IMR-90 (cell line): Measurements from ENCODE around the gene RMDN3. TPM values are rescaled to one million over a fixed set of nuclear protein-coding genes. Genes with fewer than 3 reads are reported as not detected.

ENCODE experiments used
- ATAC-seq: fragments of 200-7000 bp; cut with Tn5 transposase; 2 replicates; pipeline ENCODE4 v1.9.1; 2020; ENCODE audit warnings: low read depth, mild to moderate bottlenecking, moderate library complexity
- BruUV-seq: library from RNA; stranded (reverse); fragments of 400-500 nt; replicated peaks from 2 replicates; lab custom pipeline; 2021; lab: Mats Ljungman, UMichigan
- CTCF ChIA-PET: fragments of 300-600 bp; formaldehyde crosslinking; extraction: SDS; loops from one replicate; lab custom pipeline; 2021; ENCODE audit warnings: antibody characterized with exemption; lab: Yijun Ruan, JAX
- POLR2A ChIA-PET: fragments of 300-600 bp; sonication (Branson Sonifier 250); formaldehyde crosslinking; loops from one replicate; lab custom pipeline; 2022; ENCODE audit warnings: antibody characterized with exemption; ENCODE audit not compliant: unreplicated experiment; lab: Charles Lee
- DNase-seq: peaks from one replicate; pipeline ENCODE4 v3.0.0; 2013
- H2AFZ ChIP-seq: replicated peaks from 2 replicates; pipeline ENCODE3; 2013; ENCODE audit warnings: low read length, mild to moderate bottlenecking; ENCODE audit not compliant: poor library complexity
- H2AK5ac ChIP-seq: 2 replicates; pipeline ENCODE4 v1.6.1; 2013; ENCODE audit warnings: low read depth, low read length, inconsistent platforms
- H2AK9ac ChIP-seq: replicated peaks from 2 replicates; pipeline ENCODE3; 2013; ENCODE audit warnings: mild to moderate bottlenecking, low read depth, low read length, moderate library complexity; ENCODE audit not compliant: poor library complexity
- H2BK120ac ChIP-seq: 2 replicates; pipeline ENCODE4 v1.6.1; 2013; ENCODE audit warnings: low read depth, low read length, inconsistent platforms
- H2BK15ac ChIP-seq: 3 replicates; pipeline ENCODE4 v1.6.1; 2013; ENCODE audit warnings: low read depth, low read length, inconsistent platforms
- H2BK20ac ChIP-seq: 2 replicates; pipeline ENCODE4 v1.6.1; 2013; ENCODE audit warnings: low read depth, mild to moderate bottlenecking, inconsistent platforms, low read length, moderate library complexity
- H2BK5ac ChIP-seq: 2 replicates; pipeline ENCODE4 v1.6.1; 2013; ENCODE audit warnings: mild to moderate bottlenecking, low read depth, low read length, inconsistent platforms; ENCODE audit not compliant: poor library complexity, severe bottlenecking
- H3K14ac ChIP-seq: replicated peaks from 2 replicates; pipeline ENCODE4 v1.6.1; 2013; ENCODE audit warnings: low read depth, low read length, inconsistent platforms
- H3K18ac ChIP-seq: 2 replicates; pipeline ENCODE4 v1.6.1; 2013; ENCODE audit warnings: low read depth, low read length, control low read depth
- H3K23ac ChIP-seq: 2 replicates; pipeline ENCODE4 v1.6.1; 2013; ENCODE audit warnings: low read depth, low read length, inconsistent platforms
- H3K27ac ChIP-seq: 2 replicates; pipeline ENCODE4 v1.5.1; 2013; ENCODE audit warnings: mild to moderate bottlenecking, control low read depth, low read length; ENCODE audit not compliant: insufficient read depth
- H3K27me3 ChIP-seq: 2 replicates; pipeline ENCODE4 v1.6.1; 2013; ENCODE audit warnings: low read length; ENCODE audit not compliant: control insufficient read depth, insufficient read depth
- H3K36me3 ChIP-seq: 2 replicates; pipeline ENCODE4 v1.6.1; 2013; ENCODE audit warnings: low read length, mixed read lengths; ENCODE audit not compliant: control insufficient read depth, insufficient read depth
- H3K4ac ChIP-seq: 2 replicates; pipeline ENCODE4 v1.6.1; 2013; ENCODE audit warnings: low read depth, low read length, inconsistent platforms
- H3K4me1 ChIP-seq: 2 replicates; pipeline ENCODE4 v1.6.1; 2013; ENCODE audit warnings: low read length, mixed read lengths; ENCODE audit not compliant: control insufficient read depth, insufficient read depth
- H3K4me2 ChIP-seq: 2 replicates; pipeline ENCODE4 v1.6.1; 2013; ENCODE audit warnings: low read depth, mild to moderate bottlenecking, control low read depth, low read length, moderate library complexity
- H3K4me3 ChIP-seq: 2 replicates; pipeline ENCODE4 v1.5.1; 2013; ENCODE audit warnings: low read depth, mild to moderate bottlenecking, control low read depth, low read length, moderate library complexity; ENCODE audit not compliant: insufficient read depth
- H3K56ac ChIP-seq: 2 replicates; pipeline ENCODE4 v1.6.1; 2013; ENCODE audit warnings: low read length, inconsistent platforms; ENCODE audit not compliant: insufficient read depth; ENCODE audit errors: extremely low read depth
- H3K79me1 ChIP-seq, 2 experiments: 2 replicates each; pipeline ENCODE4 v1.6.1; 2013; ENCODE audit warnings: low read length in 2 of 2, inconsistent platforms in 1 of 2, low read depth in 1 of 2
- H3K9ac ChIP-seq: 2 replicates; pipeline ENCODE4 v1.6.1; 2013; ENCODE audit warnings: low read depth, low read length, control low read depth
- H3K9me1 ChIP-seq: 2 replicates; pipeline ENCODE4 v1.6.1; 2013; ENCODE audit warnings: low read length, inconsistent platforms; ENCODE audit not compliant: insufficient read depth
- H3K9me3 ChIP-seq: 2 replicates; pipeline ENCODE4 v1.6.1; 2013; ENCODE audit warnings: low read length; ENCODE audit not compliant: control insufficient read depth, insufficient read depth
- H4K20me1 ChIP-seq: 2 replicates; pipeline ENCODE4 v1.6.1; 2013; ENCODE audit warnings: low read length, inconsistent platforms; ENCODE audit not compliant: insufficient read depth
- H4K5ac ChIP-seq: 2 replicates; pipeline ENCODE4 v1.6.1; 2013; ENCODE audit warnings: mild to moderate bottlenecking, low read depth, low read length, control low read depth
- H4K8ac ChIP-seq, 2 experiments: 2 replicates each; pipeline ENCODE4 v1.6.1; 2013; ENCODE audit warnings: low read depth in 2 of 2, low read length in 2 of 2, control low read depth in 1 of 2, inconsistent platforms in 1 of 2
- H4K91ac ChIP-seq: 2 replicates; pipeline ENCODE4 v1.6.1; 2013; ENCODE audit warnings: low read depth, low read length, inconsistent platforms; ENCODE audit not compliant: insufficient read depth
- BHLHE40 ChIP-seq: fragments of 150-350 bp; IDR thresholded peaks from 2 replicates; pipeline ENCODE4 v1.6.1; 2016; ENCODE audit warnings: mild to moderate bottlenecking, low read depth, low read length
- CEBPB ChIP-seq: IDR thresholded peaks from 2 replicates; pipeline ENCODE4 v1.6.1; 2012; ENCODE audit warnings: low read depth, low read length, improper control_type of control experiment
- FOS ChIP-seq: fragments of 150-350 bp; IDR thresholded peaks from 2 replicates; pipeline ENCODE4 v1.6.1; 2016; ENCODE audit warnings: low read depth, low read length
- MAFK ChIP-seq: IDR thresholded peaks from 2 replicates; pipeline ENCODE4 v1.6.1; 2012; ENCODE audit warnings: low read depth, low read length, improper control_type of control experiment
- MXI1 ChIP-seq: IDR thresholded peaks from 2 replicates; pipeline ENCODE4 v1.6.1; 2012; ENCODE audit warnings: low read depth, mild to moderate bottlenecking, low read length, moderate library complexity, borderline replicate concordance
- NFE2L2 ChIP-seq: fragments of 150-350 bp; IDR thresholded peaks from 2 replicates; pipeline ENCODE4 v1.6.1; 2016; ENCODE audit warnings: low read depth, mild to moderate bottlenecking, low read length
- POLR2A ChIP-seq: IDR thresholded peaks from 2 replicates; pipeline ENCODE4 v1.6.1; 2012; ENCODE audit warnings: mild to moderate bottlenecking, low read depth, low read length
- RAD21 ChIP-seq: IDR thresholded peaks from 2 replicates; pipeline ENCODE4 v1.6.1; 2012; ENCODE audit warnings: low read length, improper control_type of control experiment
- RCOR1 ChIP-seq: IDR thresholded peaks from 2 replicates; pipeline ENCODE4 v1.6.1; 2012; ENCODE audit warnings: mild to moderate bottlenecking, low read length, improper control_type of control experiment; ENCODE audit not compliant: insufficient replicate concordance
- SMC3 ChIP-seq: fragments of 150-350 bp; IDR thresholded peaks from 2 replicates; pipeline ENCODE4 v1.6.1; 2016; ENCODE audit warnings: low read depth, mild to moderate bottlenecking, antibody characterized with exemption, low read length, moderate library complexity
- WGBS, 2 experiments: methylation state at CpG; one replicate each; pipeline versions ENCODE4 v1.1.5 to v1.1.7; 2013; ENCODE audit warnings: missing lambda C conversion rate in 2 of 2; ENCODE audit not compliant: insufficient read length in 1 of 2; ENCODE audit errors: extremely low coverage in 2 of 2; 5-methylcytosine and 5-hydroxymethylcytosine counted together
- dilution Hi-C: fragments of 300-500 bp; cut with HindIII; formaldehyde crosslinking; loops from one replicate; pipeline ENCODE4 v1.14.3; 2018; ENCODE audit warnings: low sequenced_read_pairs; ENCODE audit not compliant: unreplicated experiment
- in situ Hi-C: fragments of 300-500 bp; cut with MboI; formaldehyde crosslinking; loops from 3 replicates; pipeline ENCODE4 v1.14.3; 2019; ENCODE audit warnings: low sequenced_read_pairs, inconsistent platforms, mixed read lengths
- intact Hi-C: fragments of 100-400 bp; cut with micrococcal nuclease; formaldehyde crosslinking; loops from 2 replicates; pipeline ENCODE4 v1.10.0; 2022
- polyA plus RNA-seq, 3 experiments: library from polyadenylated mRNA; depleted of rRNA; stranded (reverse); fragments of >200 nt; gene quantifications; 2 replicates each; pipeline ENCODE4 v1.2.3, GENCODE V29; 2012; ENCODE audit warnings: low replicate concordance in 1 of 3
- total RNA-seq: library from RNA; depleted of rRNA; stranded (reverse); fragments of >200 nt; gene quantifications from 2 replicates; pipeline ENCODE4 v1.2.3, GENCODE V29; 2012
- TF ChIP-seq, protein P1 (sequence below): conservative IDR thresholded peaks from 2 replicates; pipeline ENCODE4 v1.5.1; 2012; ENCODE audit warnings: mild to moderate bottlenecking, low read depth, low read length, improper control_type of control experiment
- TF ChIP-seq, protein P2 (sequence below): fragments of 150-350 bp; IDR thresholded peaks from 2 replicates; pipeline ENCODE4 v1.6.1; 2016; ENCODE audit warnings: low read depth, mild to moderate bottlenecking, low read length, moderate library complexity, borderline replicate concordance

The RMDN3 gene
- total and polyA plus RNA-seq, 2 of the 4 experiments (the other 2 are of a cell fraction): 14.7 to 25.7 TPM

DNA sequence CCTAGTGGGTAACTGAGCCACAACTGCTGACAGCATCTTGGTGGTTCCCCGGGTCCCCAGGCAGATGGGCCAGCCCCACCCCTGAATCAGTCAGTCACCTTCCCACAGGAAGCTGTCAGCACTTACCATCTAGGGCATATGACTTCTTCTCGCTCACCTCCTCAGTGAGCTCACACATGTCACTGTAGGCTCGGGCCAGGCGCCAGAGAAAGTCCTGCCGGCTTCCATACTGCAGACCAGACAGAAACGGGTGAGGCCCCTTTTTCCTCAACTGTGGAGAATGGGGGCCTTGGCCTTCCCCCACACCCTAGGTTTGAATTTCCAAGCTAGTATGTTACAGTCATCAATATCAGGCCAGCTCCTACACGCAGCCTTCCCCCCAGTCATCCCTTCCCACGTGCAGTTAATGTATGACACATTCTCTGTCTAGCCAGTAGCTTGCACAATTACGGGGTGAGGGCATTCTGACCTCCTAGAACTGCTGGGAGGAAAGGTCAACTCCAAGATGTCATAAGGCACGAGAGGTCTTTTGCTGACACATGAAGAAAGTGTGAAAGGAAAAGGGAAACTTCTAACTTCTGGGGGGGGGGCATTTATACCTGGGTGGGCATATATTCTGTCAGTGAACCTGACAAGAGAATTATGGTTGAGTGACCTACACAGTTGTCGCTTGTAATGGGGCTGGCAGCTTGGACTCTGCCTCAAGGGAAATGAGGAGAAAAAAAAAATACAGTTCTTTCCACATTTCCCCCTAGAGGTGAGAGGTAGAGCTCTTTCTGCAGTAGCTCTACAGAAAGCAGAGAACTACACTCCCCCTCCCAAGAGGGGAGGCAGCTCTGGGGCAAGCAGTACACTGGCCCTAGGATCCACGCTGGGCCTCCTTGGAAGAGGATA lies 10.9 kb downstream of the RMDN3 start (continued):
- TF ChIP-seq RCOR1: no peak
- no peak for TF ChIP-seq POLR2A
- TF ChIP-seq BHLHE40: peak; percentile 97

DNA sequence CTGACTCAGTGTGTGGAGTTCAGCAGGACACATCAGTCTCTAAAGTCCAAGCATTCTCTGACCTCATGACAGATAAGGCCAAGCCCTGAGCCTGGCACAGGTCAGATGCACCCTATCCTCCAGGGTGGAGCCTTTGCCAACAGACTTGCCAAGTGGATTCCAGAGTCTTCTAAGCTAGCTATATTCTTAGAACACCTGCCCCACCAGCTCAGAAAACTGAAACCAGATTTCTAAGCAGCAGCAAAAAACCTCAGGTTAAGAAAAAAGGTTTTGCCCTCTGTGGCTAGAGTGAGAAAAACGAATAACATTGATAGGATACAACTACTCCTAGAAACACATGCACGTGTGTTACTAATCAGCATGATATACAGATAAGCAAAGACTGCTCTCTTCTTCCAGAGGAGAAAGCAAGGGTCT lies 11.6 kb downstream of the RMDN3 start:
- H3K4ac ChIP-seq: no peak overlapping the region
- no peak overlapping the region for H4K5ac ChIP-seq
- no peaks in the 10 kb centered on the region for H3K9me1 ChIP-seq
- no peak overlapping the region for H3K27ac ChIP-seq
- POLR2A ChIA-PET: interaction anchor here (0.7 kb wide), 1 partner anchor 14 kb away, joined by 14 read pairs; no protein-coding TSS in a partner anchor
- no peak overlapping the region for H3K14ac ChIP-seq
- no peak overlapping the region for H2BK120ac ChIP-seq
- H4K8ac ChIP-seq: no peak overlapping the region
- H3K23ac ChIP-seq: no peak overlapping the region
- in situ Hi-C loops: no loop called here
- TF ChIP-seq SMC3 (no peak), MXI1 (no peak), MAFK (no peak), RAD21 (no peak), FOS (no peak), NFE2L2 (no peak), POLR2A (no peak), RCOR1 (no peak), CEBPB (no peak), BHLHE40 (no peak)
- TF ChIP-seq, protein P1, sequence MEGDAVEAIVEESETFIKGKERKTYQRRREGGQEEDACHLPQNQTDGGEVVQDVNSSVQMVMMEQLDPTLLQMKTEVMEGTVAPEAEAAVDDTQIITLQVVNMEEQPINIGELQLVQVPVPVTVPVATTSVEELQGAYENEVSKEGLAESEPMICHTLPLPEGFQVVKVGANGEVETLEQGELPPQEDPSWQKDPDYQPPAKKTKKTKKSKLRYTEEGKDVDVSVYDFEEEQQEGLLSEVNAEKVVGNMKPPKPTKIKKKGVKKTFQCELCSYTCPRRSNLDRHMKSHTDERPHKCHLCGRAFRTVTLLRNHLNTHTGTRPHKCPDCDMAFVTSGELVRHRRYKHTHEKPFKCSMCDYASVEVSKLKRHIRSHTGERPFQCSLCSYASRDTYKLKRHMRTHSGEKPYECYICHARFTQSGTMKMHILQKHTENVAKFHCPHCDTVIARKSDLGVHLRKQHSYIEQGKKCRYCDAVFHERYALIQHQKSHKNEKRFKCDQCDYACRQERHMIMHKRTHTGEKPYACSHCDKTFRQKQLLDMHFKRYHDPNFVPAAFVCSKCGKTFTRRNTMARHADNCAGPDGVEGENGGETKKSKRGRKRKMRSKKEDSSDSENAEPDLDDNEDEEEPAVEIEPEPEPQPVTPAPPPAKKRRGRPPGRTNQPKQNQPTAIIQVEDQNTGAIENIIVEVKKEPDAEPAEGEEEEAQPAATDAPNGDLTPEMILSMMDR: no peak
- TF ChIP-seq, protein P2, sequence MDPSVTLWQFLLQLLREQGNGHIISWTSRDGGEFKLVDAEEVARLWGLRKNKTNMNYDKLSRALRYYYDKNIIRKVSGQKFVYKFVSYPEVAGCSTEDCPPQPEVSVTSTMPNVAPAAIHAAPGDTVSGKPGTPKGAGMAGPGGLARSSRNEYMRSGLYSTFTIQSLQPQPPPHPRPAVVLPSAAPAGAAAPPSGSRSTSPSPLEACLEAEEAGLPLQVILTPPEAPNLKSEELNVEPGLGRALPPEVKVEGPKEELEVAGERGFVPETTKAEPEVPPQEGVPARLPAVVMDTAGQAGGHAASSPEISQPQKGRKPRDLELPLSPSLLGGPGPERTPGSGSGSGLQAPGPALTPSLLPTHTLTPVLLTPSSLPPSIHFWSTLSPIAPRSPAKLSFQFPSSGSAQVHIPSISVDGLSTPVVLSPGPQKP: no peak
- no peak for DNase-seq
- H2BK5ac ChIP-seq: no peak overlapping the region
- CTCF ChIA-PET: interaction anchor here (0.6 to 1.3 kb wide), 3 partner anchors 115 to 542 kb away, joined by 3 to 7 read pairs (median 3); no protein-coding TSS in a partner anchor
- no CpG with 5 or more reads among the region's 2 CpGs for WGBS, 2 experiments
- no peak overlapping the region for H3K4me2 ChIP-seq
- no peaks in the 10 kb centered on the region for H3K27me3 ChIP-seq
- H2AK9ac ChIP-seq: no peak overlapping the region
- no peaks in the 10 kb centered on the region for H3K9me3 ChIP-seq
- H3K36me3 ChIP-seq: peaks cover 25% of the 10 kb centered on the region
- H2BK20ac ChIP-seq: no peak overlapping the region
- no peak overlapping the region for H4K91ac ChIP-seq
- peaks cover 4 to 21% of the 10 kb centered on the region in 2 experiments; a peak in 2 of 4 replicates for H3K79me1 ChIP-seq
- H3K4me1 ChIP-seq: peaks cover 3% of the 10 kb centered on the region; the same call in 1 of the 2 replicates
- dilution Hi-C loops: no loop called here
- H2AK5ac ChIP-seq: no peak overlapping the region
- no peak overlapping the region for H3K56ac ChIP-seq
- H2BK15ac ChIP-seq: no peak overlapping the region
- H3K4me3 ChIP-seq: no peak overlapping the region
- intact Hi-C loops: no loop called here
- H4K20me1 ChIP-seq: peaks cover 5% of the 10 kb centered on the region; the same call in 1 of the 2 replicates
- no peak for ATAC-seq
- no TSS peak for BruUV-seq
- H3K18ac ChIP-seq: no peak overlapping the region
- no peak overlapping the region for H2AFZ ChIP-seq
- no peak overlapping the region for H3K9ac ChIP-seq
